A673 (cell line): ENCODE results near the gene CRYBB1.

Source experiments
- CTCF ChIP-seq: fragments of 300-800, 200-600 bp; sonication (generic); conservative IDR thresholded peaks from 2 replicates; pipeline ENCODE4 v1.5.1; 2017; ENCODE audit warnings: low read depth, mild to moderate bottlenecking, antibody characterized with exemption, low read length, moderate library complexity, mixed read lengths
- EZH2 ChIP-seq: fragments of 200-600 bp; sonication (generic); IDR thresholded peaks from 2 replicates; pipeline ENCODE4 v1.6.1; 2017; ENCODE audit warnings: borderline replicate concordance, low read depth, mild to moderate bottlenecking, mixed read lengths, antibody characterized with exemption, low read length; ENCODE audit not compliant: poor library complexity, severe bottlenecking

- TF ChIP-seq CTCF (no peak), EZH2 (no peak)
These were observed 48.0 kb upstream of the CRYBB1 start for GRCh38 chr22:26665813-26666231.
